ENCODE measurements around the gene CCNY. TPM values are rescaled to one million over a fixed set of nuclear protein-coding genes. Genes with fewer than 3 reads are reported as not detected.

The CCNY gene
- total and polyA plus RNA-seq, 8 donors: 60.9 to 87.6 (median 81.7) TPM

- ATAC-seq (no peak), DNase-seq (no peak)
- H3K4me3 ChIP-seq: no peak overlapping the region
- peaks cover 0 to 11% of the 10 kb centered on the region in 2 donors for H3K9me3 ChIP-seq
- H3K4me1 ChIP-seq: no peaks in the 10 kb centered on the region
- no peaks in the 10 kb centered on the region for H3K27me3 ChIP-seq
- no peak overlapping the region for H3K27ac ChIP-seq
- no peak for TF ChIP-seq CTCF (IDR thresholded peaks at IDR 0.05)
- H3K36me3 ChIP-seq: peaks cover 0 to 19% of the 10 kb centered on the region in 2 donors
- intact Hi-C loops (cut with DNase I): no loop called here
Observed at GRCh38 chr10:35316218-35316967, 19.9 kb upstream of the CCNY start.

GRCh38 chr10:35318551-35318950 is 17.8 kb upstream of the CCNY start:
- H3K27ac ChIP-seq: no peak overlapping the region
- ATAC-seq (no peak), DNase-seq (no peak)
- H3K27me3 ChIP-seq: no peaks in the 10 kb centered on the region
- no peak for TF ChIP-seq CTCF (IDR thresholded peaks at IDR 0.05)
- intact Hi-C loops (cut with DNase I): no loop called here
- no peaks in the 10 kb centered on the region for H3K4me1 ChIP-seq
- H3K4me3 ChIP-seq: no peak overlapping the region
- H3K9me3 ChIP-seq: peaks cover 0 to 21% of the 10 kb centered on the region in 2 donors
- peaks cover 0 to 19% of the 10 kb centered on the region in 2 donors for H3K36me3 ChIP-seq

- Histone ChIP-seq H3K36me3 (peaks cover 0 to 12% of the 10 kb centered on the region in 2 donors), H3K4me1 (no peaks in the 10 kb centered on the region), H3K27me3 (no peaks in the 10 kb centered on the region), H3K9me3 (peaks cover 0 to 13% of the 10 kb centered on the region in 2 donors), H3K27ac (no peak overlapping the region), H3K4me3 (no peak overlapping the region)
- intact Hi-C loops (cut with DNase I): no loop called here
- DNase-seq (no peak), ATAC-seq (no peak)
- TF ChIP-seq CTCF (IDR thresholded peaks at IDR 0.05): no peak
Observed at GRCh38 chr10:35320341-35320740, 16.0 kb upstream of the CCNY start.

GRCh38 chr10:35322636-35323035 is 13.7 kb upstream of the CCNY start:
- Histone ChIP-seq H3K4me3 (no peak overlapping the region), H3K36me3 (peaks cover 0 to 3% of the 10 kb centered on the region in 2 donors), H3K4me1 (no peaks in the 10 kb centered on the region), H3K27ac (no peak overlapping the region), H3K27me3 (no peaks in the 10 kb centered on the region), H3K9me3 (peaks cover 0 to 10% of the 10 kb centered on the region in 2 donors)
- intact Hi-C loops (cut with DNase I): no loop called here
- no peak for TF ChIP-seq CTCF (IDR thresholded peaks at IDR 0.05)
- ATAC-seq: no peak
- DNase-seq: no peak

- no peak for TF ChIP-seq CTCF (IDR thresholded peaks at IDR 0.05)
- no peak overlapping the region for H3K4me3 ChIP-seq
- peaks cover 0 to 3% of the 10 kb centered on the region in 2 donors for H3K36me3 ChIP-seq
- no peaks in the 10 kb centered on the region for H3K4me1 ChIP-seq
- H3K9me3 ChIP-seq: peaks cover 0 to 10% of the 10 kb centered on the region in 2 donors
- intact Hi-C loops (cut with DNase I): no loop called here
- no peak for DNase-seq
- no peak for ATAC-seq
- no peaks in the 10 kb centered on the region for H3K27me3 ChIP-seq
- no peak overlapping the region for H3K27ac ChIP-seq
Observed at GRCh38 chr10:35324196-35324595, 12.1 kb upstream of the CCNY start.
